OCI-LY7 (cell line): ENCODE results near the gene CACNA2D1.

Experiments
- EZH2phosphoT487 ChIP-seq: fragments of 200-600 bp; sonication (generic); IDR thresholded peaks from 2 replicates; pipeline ENCODE4 v1.6.1; 2018; ENCODE audit warnings: low read depth, borderline replicate concordance, mild to moderate bottlenecking, mixed run types, antibody characterized with exemption, low read length, moderate library complexity, mixed read lengths
- TF ChIP-seq, protein P1 (sequence below): fragments of 200-600 bp; sonication (generic); conservative IDR thresholded peaks from 2 replicates; pipeline ENCODE4 v1.5.1; 2014; ENCODE audit warnings: mild to moderate bottlenecking, antibody characterized with exemption, low read length, moderate library complexity, mixed read lengths

DNA sequence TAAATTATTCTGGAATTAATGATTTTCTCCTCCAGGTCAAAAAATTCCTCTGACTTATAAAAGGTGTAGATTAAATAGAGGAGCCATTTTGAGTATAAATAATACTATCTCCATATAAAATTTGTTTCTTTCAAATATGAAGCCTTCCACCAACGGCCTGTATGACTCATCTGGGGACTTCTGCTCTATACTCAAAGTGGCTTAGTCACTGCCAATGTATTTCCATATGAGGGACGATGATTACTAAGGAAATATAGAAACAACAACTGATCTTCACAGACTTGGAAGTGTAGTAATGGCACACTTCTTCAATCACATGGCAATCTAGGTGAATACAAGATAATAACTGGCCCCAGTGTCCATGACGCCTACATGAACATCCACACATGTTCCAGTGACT lies 338.1 kb downstream of the CACNA2D1 start:
- TF ChIP-seq, protein P1, sequence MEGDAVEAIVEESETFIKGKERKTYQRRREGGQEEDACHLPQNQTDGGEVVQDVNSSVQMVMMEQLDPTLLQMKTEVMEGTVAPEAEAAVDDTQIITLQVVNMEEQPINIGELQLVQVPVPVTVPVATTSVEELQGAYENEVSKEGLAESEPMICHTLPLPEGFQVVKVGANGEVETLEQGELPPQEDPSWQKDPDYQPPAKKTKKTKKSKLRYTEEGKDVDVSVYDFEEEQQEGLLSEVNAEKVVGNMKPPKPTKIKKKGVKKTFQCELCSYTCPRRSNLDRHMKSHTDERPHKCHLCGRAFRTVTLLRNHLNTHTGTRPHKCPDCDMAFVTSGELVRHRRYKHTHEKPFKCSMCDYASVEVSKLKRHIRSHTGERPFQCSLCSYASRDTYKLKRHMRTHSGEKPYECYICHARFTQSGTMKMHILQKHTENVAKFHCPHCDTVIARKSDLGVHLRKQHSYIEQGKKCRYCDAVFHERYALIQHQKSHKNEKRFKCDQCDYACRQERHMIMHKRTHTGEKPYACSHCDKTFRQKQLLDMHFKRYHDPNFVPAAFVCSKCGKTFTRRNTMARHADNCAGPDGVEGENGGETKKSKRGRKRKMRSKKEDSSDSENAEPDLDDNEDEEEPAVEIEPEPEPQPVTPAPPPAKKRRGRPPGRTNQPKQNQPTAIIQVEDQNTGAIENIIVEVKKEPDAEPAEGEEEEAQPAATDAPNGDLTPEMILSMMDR: no peak
- TF ChIP-seq EZH2phosphoT487: no peak
